HG03095 (cell line): ENCODE measurements around the gene VPS13D.
"Not testable (repeated sequence)": the region's sequence is repeated elsewhere in the genome, so short reads cannot be mapped to it uniquely, and the experiment has no call there.

Experiments used
- ATAC-seq: cut with Tn5 transposase; IDR thresholded peaks from one replicate; pipeline ENCODE4 v1.9.1; 2021; ENCODE audit warnings: moderate library complexity; ENCODE audit not compliant: unreplicated experiment

The VPS13D gene

GRCh38 chr1:12285496-12286143 is 55.8 kb downstream of the VPS13D start:
- ATAC-seq, result no peak

GRCh38 chr1:12287869-12288268 is 58.0 kb downstream of the VPS13D start:
- no peak for ATAC-seq

- ATAC-seq, result no peak
These were observed 61.0 kb downstream of the VPS13D start for GRCh38 chr1:12290828-12291227.

GRCh38 chr1:12293416-12293815 is 63.6 kb downstream of the VPS13D start:
- no peak for ATAC-seq

GRCh38 chr1:12294076-12294475 is 64.2 kb downstream of the VPS13D start:
- ATAC-seq, result no peak

- ATAC-seq, result no peak
These were observed 66.2 kb downstream of the VPS13D start for GRCh38 chr1:12296016-12296415.

- no peak for ATAC-seq
These were observed 66.8 kb downstream of the VPS13D start for GRCh38 chr1:12296623-12297022.

- ATAC-seq, result no peak
These were observed 70.9 kb downstream of the VPS13D start for GRCh38 chr1:12300706-12301105.

- ATAC-seq, result no peak
These were observed 71.8 kb downstream of the VPS13D start for GRCh38 chr1:12301518-12302237.

GRCh38 chr1:12302798-12303447 is 73.1 kb downstream of the VPS13D start:
- ATAC-seq, result no peak

GRCh38 chr1:12305377-12305776 is 75.5 kb downstream of the VPS13D start:
- no peak for ATAC-seq

GRCh38 chr1:12309783-12310742 is 80.2 kb downstream of the VPS13D start:
- no peak for ATAC-seq

- ATAC-seq, result no peak
These were observed 84.6 kb downstream of the VPS13D start for GRCh38 chr1:12314333-12314903.

- no peak for ATAC-seq
These were observed 85.3 kb downstream of the VPS13D start for GRCh38 chr1:12315146-12315545.

GRCh38 chr1:12316331-12316730 is 86.5 kb downstream of the VPS13D start:
- ATAC-seq, result no peak

GRCh38 chr1:12320486-12320885 is 90.7 kb downstream of the VPS13D start:
- ATAC-seq, result no peak

GRCh38 chr1:12324423-12324822 is 94.6 kb downstream of the VPS13D start:
- ATAC-seq, result no peak

- ATAC-seq, result not testable (repeated sequence)
These were observed 95.1 kb downstream of the VPS13D start for GRCh38 chr1:12324973-12325372.

- no peak for ATAC-seq
These were observed 97.2 kb downstream of the VPS13D start for GRCh38 chr1:12326986-12327385.

GRCh38 chr1:12327566-12327965 is 97.7 kb downstream of the VPS13D start:
- ATAC-seq, result no peak
